ENCODE measurements around the gene PLIN3. TPM values are rescaled to one million over a fixed set of nuclear protein-coding genes. Genes with fewer than 3 reads are reported as not detected.
"Not testable (repeated sequence)": the region's sequence is repeated elsewhere in the genome, so short reads cannot be mapped to it uniquely, and the experiment has no call there.

The PLIN3 gene
- polyA plus RNA-seq, 6 donors from 2014 or later, result 35.0 to 57.6 (median 40.4) TPM

GRCh38 chr19:4878491-4878968, 11.1 kb upstream of the PLIN3 start:
- ATAC-seq (ENCODE audit: low read depth in 2 of 2), result peak in 1 of 2 donors; percentile 36

GRCh38 chr19:4877753-4878490, 10.5 kb upstream of the PLIN3 start:
- Mint-ChIP-seq H3K36me3 (no peaks in the 10 kb centered on the region), H3K4me3 (peak overlapping the region in 2 of 8 donors; percentile 52 to 61)
- no peak for ATAC-seq (ENCODE audit: low read depth in 2 of 2)

More at GRCh38 chr19:4878491-4878968, 11.1 kb upstream of the PLIN3 start:
- Mint-ChIP-seq H3K4me1 (peaks cover 8 to 20% (median 17%) of the 10 kb centered on the region in 3 donors), H3K4me3 (peak overlapping the region in 4 of 8 donors; percentile 9 to 61 (median 47)), H3K27me3 (no peaks in the 10 kb centered on the region), H3K36me3 (no peaks in the 10 kb centered on the region), H3K27ac (no peak overlapping the region), H3K9me3 (no peaks in the 10 kb centered on the region)
- no peak for DNase-seq

GRCh38 chr19:4873930-4874329, 6.5 kb upstream of the PLIN3 start:
- ATAC-seq (ENCODE audit: low read depth in 2 of 2) (no peak), DNase-seq (no peak)
- H3K4me3 Mint-ChIP-seq, result no peak overlapping the region
- H3K9me3 Mint-ChIP-seq, result no peaks in the 10 kb centered on the region
- peak overlapping the region in 3 of 6 donors; percentile 46 to 82 (median 47) for H3K27ac Mint-ChIP-seq
- H3K4me1 Mint-ChIP-seq, result peaks cover 9 to 21% (median 20%) of the 10 kb centered on the region in 3 donors
- no peaks in the 10 kb centered on the region for H3K36me3 Mint-ChIP-seq
- H3K27me3 Mint-ChIP-seq, result no peaks in the 10 kb centered on the region

More at GRCh38 chr19:4877753-4878490, 10.5 kb upstream of the PLIN3 start:
- H3K27ac Mint-ChIP-seq, result no peak overlapping the region
- H3K9me3 Mint-ChIP-seq, result no peaks in the 10 kb centered on the region
- peaks cover 6 to 20% (median 17%) of the 10 kb centered on the region in 3 donors for H3K4me1 Mint-ChIP-seq
- no peak for DNase-seq
- H3K27me3 Mint-ChIP-seq, result no peaks in the 10 kb centered on the region

DNA sequence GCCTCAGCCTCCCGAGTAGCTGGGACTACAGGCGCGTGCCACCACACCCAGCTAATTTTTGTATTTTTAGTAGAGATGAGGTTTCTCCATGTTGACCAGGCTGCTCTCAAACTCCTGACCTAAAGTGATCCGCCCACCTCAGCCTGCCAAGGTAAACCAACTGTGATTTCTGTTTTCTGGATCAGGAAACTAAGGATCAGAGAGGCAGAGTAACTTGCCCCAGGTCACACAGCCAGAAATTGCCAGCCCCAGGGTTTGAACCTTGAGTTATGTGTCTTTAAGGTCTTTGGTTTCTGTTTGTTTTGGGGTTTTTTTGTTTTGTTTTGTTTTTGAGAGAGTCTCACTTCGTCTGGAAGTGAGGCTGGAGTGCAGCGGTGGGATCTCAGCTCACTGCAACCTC, 4.2 kb upstream of the PLIN3 start:
- Mint-ChIP-seq H3K27ac (no peak overlapping the region), H3K36me3 (no peaks in the 10 kb centered on the region), H3K4me1 (peaks cover 6 to 24% (median 12%) of the 10 kb centered on the region in 3 donors), H3K4me3 (no peak overlapping the region), H3K9me3 (no peaks in the 10 kb centered on the region), H3K27me3 (no peaks in the 10 kb centered on the region)
- no peak for DNase-seq
- ATAC-seq (ENCODE audit: low read depth in 2 of 2), result no peak

GRCh38 chr19:4870025-4870700, 2.7 kb upstream of the PLIN3 start:
- Mint-ChIP-seq H3K9me3 (no peaks in the 10 kb centered on the region), H3K36me3 (no peaks in the 10 kb centered on the region), H3K27ac (peak overlapping the region in 2 of 6 donors; percentile 70 to 82), H3K4me1 (peaks cover 3 to 31% (median 14%) of the 10 kb centered on the region in 3 donors), H3K27me3 (no peaks in the 10 kb centered on the region), H3K4me3 (peak overlapping the region in 2 of 8 donors; percentile 35 to 44)
- DNase-seq (no peak), ATAC-seq (ENCODE audit: low read depth in 2 of 2) (no peak)

DNA sequence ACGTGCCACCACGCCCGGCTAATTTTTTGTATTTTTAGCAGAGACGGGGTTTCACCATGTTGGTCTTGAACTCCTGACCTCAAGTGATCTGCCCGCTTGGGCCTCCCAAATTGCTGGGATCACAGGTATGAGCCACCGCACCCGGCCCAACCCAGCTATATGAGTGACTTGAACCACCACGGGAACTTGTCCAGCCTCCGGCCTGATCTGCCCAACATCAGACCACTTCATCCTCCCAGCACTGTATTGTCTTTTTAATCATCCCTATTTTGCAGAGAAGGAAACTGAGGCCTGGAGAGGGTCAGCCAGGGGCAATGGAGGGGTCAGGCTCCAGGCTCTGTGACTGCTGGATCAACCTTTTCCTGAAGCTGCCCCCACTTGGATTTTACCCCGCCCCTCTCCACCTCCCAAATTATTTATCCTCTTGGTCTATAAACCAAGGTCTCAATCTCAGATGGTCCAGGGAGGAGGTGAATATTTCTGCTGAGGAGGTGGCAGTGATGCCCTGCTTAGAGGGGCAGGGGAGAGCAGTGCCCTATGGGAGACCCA, 893 bp upstream of the PLIN3 start:
- no peak for ATAC-seq (ENCODE audit: low read depth in 2 of 2)
- no peaks in the 10 kb centered on the region for H3K36me3 Mint-ChIP-seq
- peaks cover 10 to 42% (median 27%) of the 10 kb centered on the region in 3 donors for H3K4me1 Mint-ChIP-seq
- no peaks in the 10 kb centered on the region for H3K27me3 Mint-ChIP-seq
- H3K27ac Mint-ChIP-seq, result peak overlapping the region in 5 of 6 donors; percentile 61 to 93 (median 84)
- DNase-seq, result no peak
- no peaks in the 10 kb centered on the region for H3K9me3 Mint-ChIP-seq
- H3K4me3 Mint-ChIP-seq, result peak overlapping the region; percentile 79 to 93 (median 89)

DNA sequence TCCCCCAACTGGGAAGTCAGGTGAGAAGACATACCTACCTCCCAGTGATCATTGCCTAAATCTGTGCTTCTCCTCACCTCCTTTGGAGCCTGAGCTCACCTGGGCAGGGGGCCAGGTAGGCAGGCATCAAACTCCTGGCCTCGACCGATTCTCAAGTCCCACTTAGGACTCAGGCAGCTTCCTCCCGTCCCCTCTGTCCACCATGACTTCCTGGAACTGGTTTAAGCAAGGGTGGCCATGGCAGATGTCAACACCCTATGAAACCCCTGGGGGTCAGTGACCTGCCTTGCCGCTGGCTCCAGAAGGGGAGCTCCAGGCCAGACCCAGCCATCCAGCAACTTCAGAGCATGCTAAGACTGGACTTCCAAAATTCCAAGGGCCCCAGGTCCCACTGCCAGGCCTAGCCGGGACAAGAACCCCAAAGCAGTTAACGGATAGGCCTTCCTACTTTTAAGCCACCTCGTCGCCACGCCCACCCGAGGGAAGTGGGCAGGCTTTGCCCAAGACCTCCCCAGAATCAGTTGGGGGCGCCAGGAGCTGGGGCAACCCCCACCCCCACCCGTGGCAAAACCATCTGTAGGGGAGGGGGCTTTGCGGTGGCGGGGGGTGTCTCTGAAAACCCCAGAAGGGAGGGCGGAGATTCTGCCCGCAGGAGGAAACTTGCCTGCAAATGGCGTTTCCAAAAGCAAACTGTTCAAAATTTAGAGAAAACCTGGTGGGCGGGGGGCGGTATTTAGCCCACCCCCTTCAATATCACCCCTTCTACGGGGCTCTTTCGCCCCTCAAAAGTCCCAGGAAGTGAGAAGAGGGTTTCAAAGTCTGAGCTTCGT, 657 bp downstream of the PLIN3 start:
- ATAC-seq (ENCODE audit: low read depth in 2 of 2) (peak; percentile 19 to 24), DNase-seq (peak; percentile 39)
- H3K4me3 Mint-ChIP-seq, result peak overlapping the region; percentile 79 to 93 (median 89)
- no peaks in the 10 kb centered on the region for H3K9me3 Mint-ChIP-seq
- H3K36me3 Mint-ChIP-seq, result no peaks in the 10 kb centered on the region
- peak overlapping the region; percentile 51 to 84 (median 78) for H3K27ac Mint-ChIP-seq
- H3K27me3 Mint-ChIP-seq, result no peaks in the 10 kb centered on the region
- H3K4me1 Mint-ChIP-seq, result peaks cover 7 to 42% (median 21%) of the 10 kb centered on the region in 3 donors

DNA sequence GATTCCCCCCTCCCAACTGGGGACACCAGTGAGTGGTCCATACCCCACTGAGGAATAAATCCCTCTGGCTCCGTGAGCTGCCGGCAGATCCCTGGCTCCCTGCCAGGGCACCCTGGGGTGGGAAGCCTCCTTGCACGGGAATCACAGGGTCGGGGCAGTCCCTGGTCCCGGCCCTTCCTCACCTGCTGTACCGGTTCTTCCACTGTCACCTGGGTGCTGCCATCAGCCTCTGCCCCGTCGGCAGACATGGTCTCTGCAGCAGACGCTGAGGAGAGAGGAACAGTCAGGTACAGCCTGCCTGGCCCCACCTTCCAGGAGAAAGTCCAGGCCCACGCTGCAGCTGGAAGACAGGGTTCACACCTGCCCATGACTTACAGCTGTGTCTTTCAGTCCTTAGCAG, 6.3 kb downstream of the PLIN3 start:
- Mint-ChIP-seq H3K36me3 (no peaks in the 10 kb centered on the region), H3K4me3 (no peak overlapping the region), H3K27ac (no peak overlapping the region), H3K9me3 (no peaks in the 10 kb centered on the region), H3K4me1 (peaks cover 7 to 27% (median 13%) of the 10 kb centered on the region in 3 donors), H3K27me3 (no peaks in the 10 kb centered on the region)
- ATAC-seq (ENCODE audit: low read depth in 2 of 2), result no peak
- no peak for DNase-seq

DNA sequence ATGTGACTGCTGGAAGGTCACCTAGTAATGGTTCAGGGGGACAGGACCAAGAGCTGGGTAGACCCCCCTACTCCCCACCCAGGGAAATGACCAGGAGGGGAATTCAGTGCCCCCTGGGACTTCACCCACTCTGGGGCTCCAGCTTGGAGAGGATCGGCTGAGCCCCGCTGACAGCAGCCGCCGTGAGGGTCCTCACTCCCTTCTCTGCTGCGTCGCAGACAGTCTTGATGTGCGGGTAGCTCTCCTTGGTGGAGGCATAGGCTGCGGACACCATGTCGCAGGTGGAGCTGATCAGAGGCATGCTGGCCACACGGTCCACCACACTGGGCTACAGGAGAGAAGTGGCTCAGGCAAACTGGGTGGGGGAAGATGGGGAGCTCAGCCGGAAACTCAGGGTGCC, 7.8 kb downstream of the PLIN3 start:
- H3K36me3 Mint-ChIP-seq, result no peaks in the 10 kb centered on the region
- no peak for ATAC-seq (ENCODE audit: low read depth in 2 of 2)
- no peaks in the 10 kb centered on the region for H3K9me3 Mint-ChIP-seq
- H3K4me3 Mint-ChIP-seq, result no peak overlapping the region
- H3K27me3 Mint-ChIP-seq, result no peaks in the 10 kb centered on the region
- DNase-seq, result no peak
- no peak overlapping the region for H3K27ac Mint-ChIP-seq
- peaks cover 6 to 19% (median 11%) of the 10 kb centered on the region in 3 donors for H3K4me1 Mint-ChIP-seq

DNA sequence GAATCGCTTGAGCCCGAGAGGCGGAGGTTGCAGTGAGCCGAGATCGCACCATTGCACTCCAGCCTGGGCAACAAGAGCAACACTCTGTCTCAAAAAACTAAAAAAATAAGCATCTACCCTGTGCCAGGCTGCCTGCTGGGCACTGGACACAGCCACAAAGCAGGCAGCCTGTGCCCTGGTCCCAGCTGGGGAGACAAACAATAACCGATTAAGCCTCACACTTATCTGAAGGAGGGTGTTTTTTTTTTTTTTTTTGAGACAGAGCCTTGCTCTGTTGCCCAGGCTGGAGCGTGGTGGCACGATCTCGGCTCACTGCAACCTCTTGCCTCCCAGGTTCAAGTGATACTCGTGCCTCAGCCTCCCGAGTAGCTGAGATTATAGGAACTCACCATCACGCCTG, 11.0 kb downstream of the PLIN3 start:
- not testable (repeated sequence) for H3K27me3 Mint-ChIP-seq, H3K9me3 Mint-ChIP-seq

GRCh38 chr19:4853506-4853905, 14.0 kb downstream of the PLIN3 start:
- H3K4me3 Mint-ChIP-seq; H3K9me3 Mint-ChIP-seq; DNase-seq; ATAC-seq (ENCODE audit: low read depth in 2 of 2); H3K27me3 Mint-ChIP-seq; H3K27ac Mint-ChIP-seq; H3K36me3 Mint-ChIP-seq: not testable (repeated sequence)
- peaks cover 10 to 13% (median 11%) of the 10 kb centered on the region in 3 donors for H3K4me1 Mint-ChIP-seq

More for the DNA sequence above, 11.0 kb downstream of the PLIN3 start:
- not testable (repeated sequence) for H3K36me3 Mint-ChIP-seq; ATAC-seq (ENCODE audit: low read depth in 2 of 2); H3K4me3 Mint-ChIP-seq; H3K4me1 Mint-ChIP-seq; DNase-seq
- peak overlapping the region in 1 of 6 donors; percentile 15 for H3K27ac Mint-ChIP-seq

GRCh38 chr19:4852484-4852883, 15.0 kb downstream of the PLIN3 start:
- H3K27me3 Mint-ChIP-seq, result no peaks in the 10 kb centered on the region
- peak overlapping the region in 1 of 6 donors; percentile 72 for H3K27ac Mint-ChIP-seq
- peaks cover 10 to 13% (median 11%) of the 10 kb centered on the region in 3 donors for H3K4me1 Mint-ChIP-seq
- no peak overlapping the region for H3K4me3 Mint-ChIP-seq
- peaks cover 0 to 8% of the 10 kb centered on the region in 2 donors for H3K36me3 Mint-ChIP-seq
- DNase-seq (no peak), ATAC-seq (ENCODE audit: low read depth in 2 of 2) (no peak)
- no peaks in the 10 kb centered on the region for H3K9me3 Mint-ChIP-seq

Data from naive B cell (primary cell).